ENCODE results near the gene SRPK2.
"Not testable (repeated sequence)": the region's sequence is repeated elsewhere in the genome, so short reads cannot be mapped to it uniquely, and the experiment has no call there.

Gene SRPK2

DNA sequence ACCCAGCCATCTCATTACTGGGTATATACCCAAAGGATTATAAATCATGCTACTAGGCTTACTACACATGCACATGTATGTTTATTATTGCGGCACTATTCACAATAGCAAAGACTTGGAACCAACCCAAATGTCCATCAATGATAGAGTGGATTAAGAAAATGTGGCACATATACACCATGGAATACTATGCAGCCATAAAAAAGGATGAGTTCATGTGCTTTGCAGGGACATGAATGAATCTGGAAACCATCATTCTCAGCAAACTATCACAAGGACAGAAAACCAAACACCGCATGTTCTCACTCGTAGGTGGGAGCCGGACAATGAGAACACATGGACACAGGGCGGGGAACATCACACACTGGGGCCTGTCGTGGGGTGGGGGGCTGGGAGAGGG, 25.1 kb downstream of the SRPK2 start:
- H2BK15ac ChIP-seq (ENCODE audit: low read length); H3K79me1 ChIP-seq (ENCODE audit: low read depth, low read length); H3K4me1 ChIP-seq (ENCODE audit: control insufficient read depth in 2 of 2, insufficient read depth in 1 of 2, low read depth in 1 of 2, low read length in 2 of 2); H3K14ac ChIP-seq (ENCODE audit: low read length); H2BK5ac ChIP-seq (ENCODE audit: low read length); H2BK120ac ChIP-seq (ENCODE audit: low read depth, low read length); H4K91ac ChIP-seq (ENCODE audit: low read depth, low read length, poor library complexity); H3K23ac ChIP-seq (ENCODE audit: low read depth, low read length, poor library complexity); H3K4me3 ChIP-seq (ENCODE audit: low read length in 2 of 2); H2AFZ ChIP-seq (ENCODE audit: low read length); DNase-seq (ENCODE audit: low spot score); H3K4ac ChIP-seq (ENCODE audit: low read length); H3K9me3 ChIP-seq (replicated peaks in 1 of 2; ENCODE audit: control insufficient read depth in 2 of 2, insufficient read depth in 1 of 2, low read depth in 1 of 2, low read length in 2 of 2); H2AK5ac ChIP-seq (ENCODE audit: low read depth, low read length); H3K36me3 ChIP-seq (replicated peaks in 1 of 2; ENCODE audit: control insufficient read depth in 2 of 2, insufficient read depth in 2 of 2, low read length in 2 of 2); H3K4me2 ChIP-seq (ENCODE audit: insufficient read depth, low read length, poor library complexity, severe bottlenecking); H3K27ac ChIP-seq (replicated peaks; ENCODE audit: low read length); H3K27me3 ChIP-seq (ENCODE audit: control insufficient read depth in 3 of 3, insufficient read depth in 3 of 3, low read depth in 1 of 3, low read length in 3 of 3); H2BK12ac ChIP-seq (ENCODE audit: low read length); H3K18ac ChIP-seq (ENCODE audit: low read length); H3K9ac ChIP-seq (ENCODE audit: low read depth, low read length, poor library complexity); H4K8ac ChIP-seq (ENCODE audit: low read depth, low read length): not testable (repeated sequence)
- WGBS, 2 donors (ENCODE audit: extremely low coverage in 2 of 2, insufficient read length in 2 of 2, insufficient replicate concordance in 1 of 2) = no CpG with 5 or more reads among the region's 6 CpGs

GRCh38 chr7:105362685-105363084, 26.0 kb downstream of the SRPK2 start:
- not testable (repeated sequence) for H3K9me3 ChIP-seq (replicated peaks in 1 of 2; ENCODE audit: control insufficient read depth in 2 of 2, insufficient read depth in 1 of 2, low read depth in 1 of 2, low read length in 2 of 2); H2BK12ac ChIP-seq (ENCODE audit: low read length); H3K4me2 ChIP-seq (ENCODE audit: insufficient read depth, low read length, poor library complexity, severe bottlenecking); H4K8ac ChIP-seq (ENCODE audit: low read depth, low read length); H3K79me1 ChIP-seq (ENCODE audit: low read depth, low read length); H2AK5ac ChIP-seq (ENCODE audit: low read depth, low read length); H2AFZ ChIP-seq (ENCODE audit: low read length); H2BK5ac ChIP-seq (ENCODE audit: low read length); H3K36me3 ChIP-seq (replicated peaks in 1 of 2; ENCODE audit: control insufficient read depth in 2 of 2, insufficient read depth in 2 of 2, low read length in 2 of 2); H3K4me3 ChIP-seq (ENCODE audit: low read length in 2 of 2); H3K14ac ChIP-seq (ENCODE audit: low read length); H3K18ac ChIP-seq (ENCODE audit: low read length); H4K91ac ChIP-seq (ENCODE audit: low read depth, low read length, poor library complexity); H3K4ac ChIP-seq (ENCODE audit: low read length); H3K4me1 ChIP-seq (ENCODE audit: control insufficient read depth in 2 of 2, insufficient read depth in 1 of 2, low read depth in 1 of 2, low read length in 2 of 2); H3K27me3 ChIP-seq (ENCODE audit: control insufficient read depth in 3 of 3, insufficient read depth in 3 of 3, low read depth in 1 of 3, low read length in 3 of 3); H2BK120ac ChIP-seq (ENCODE audit: low read depth, low read length); H3K27ac ChIP-seq (replicated peaks; ENCODE audit: low read length); H3K23ac ChIP-seq (ENCODE audit: low read depth, low read length, poor library complexity); H2BK15ac ChIP-seq (ENCODE audit: low read length); H3K9ac ChIP-seq (ENCODE audit: low read depth, low read length, poor library complexity); DNase-seq (ENCODE audit: low spot score)
- no CpG with 5 or more reads among the region's 5 CpGs for WGBS, 2 donors (ENCODE audit: extremely low coverage in 2 of 2, insufficient read length in 2 of 2, insufficient replicate concordance in 1 of 2)

- H3K36me3 ChIP-seq (replicated peaks in 1 of 2; ENCODE audit: control insufficient read depth in 2 of 2, insufficient read depth in 2 of 2, low read length in 2 of 2); H3K9ac ChIP-seq (ENCODE audit: low read depth, low read length, poor library complexity): not testable (repeated sequence)
These were observed 26.7 kb downstream of the SRPK2 start for GRCh38 chr7:105361995-105362394.

GRCh38 chr7:105360149-105360548, 28.6 kb downstream of the SRPK2 start:
- WGBS, 2 donors (ENCODE audit: extremely low coverage in 2 of 2, insufficient read length in 2 of 2, insufficient replicate concordance in 1 of 2) = no CpG with 5 or more reads among the region's 2 CpGs
- H3K9me3 ChIP-seq (replicated peaks in 1 of 2; ENCODE audit: control insufficient read depth in 2 of 2, insufficient read depth in 1 of 2, low read depth in 1 of 2, low read length in 2 of 2); H3K4me1 ChIP-seq (ENCODE audit: control insufficient read depth in 2 of 2, insufficient read depth in 1 of 2, low read depth in 1 of 2, low read length in 2 of 2): not testable (repeated sequence)

More at GRCh38 chr7:105361995-105362394, 26.7 kb downstream of the SRPK2 start:
- not testable (repeated sequence) for H3K27me3 ChIP-seq (ENCODE audit: control insufficient read depth in 3 of 3, insufficient read depth in 3 of 3, low read depth in 1 of 3, low read length in 3 of 3); H2BK15ac ChIP-seq (ENCODE audit: low read length); H2AFZ ChIP-seq (ENCODE audit: low read length); H3K79me1 ChIP-seq (ENCODE audit: low read depth, low read length); H4K8ac ChIP-seq (ENCODE audit: low read depth, low read length); H3K18ac ChIP-seq (ENCODE audit: low read length); H4K91ac ChIP-seq (ENCODE audit: low read depth, low read length, poor library complexity); H3K4ac ChIP-seq (ENCODE audit: low read length); H3K9me3 ChIP-seq (replicated peaks in 1 of 2; ENCODE audit: control insufficient read depth in 2 of 2, insufficient read depth in 1 of 2, low read depth in 1 of 2, low read length in 2 of 2); DNase-seq (ENCODE audit: low spot score); H3K23ac ChIP-seq (ENCODE audit: low read depth, low read length, poor library complexity); H2AK5ac ChIP-seq (ENCODE audit: low read depth, low read length); H3K4me1 ChIP-seq (ENCODE audit: control insufficient read depth in 2 of 2, insufficient read depth in 1 of 2, low read depth in 1 of 2, low read length in 2 of 2); H3K4me2 ChIP-seq (ENCODE audit: insufficient read depth, low read length, poor library complexity, severe bottlenecking); H2BK5ac ChIP-seq (ENCODE audit: low read length); H3K14ac ChIP-seq (ENCODE audit: low read length); H3K4me3 ChIP-seq (ENCODE audit: low read length in 2 of 2); H2BK120ac ChIP-seq (ENCODE audit: low read depth, low read length); H2BK12ac ChIP-seq (ENCODE audit: low read length); H3K27ac ChIP-seq (replicated peaks; ENCODE audit: low read length)
- WGBS, 2 donors (ENCODE audit: extremely low coverage in 2 of 2, insufficient read length in 2 of 2, insufficient replicate concordance in 1 of 2) = no CpG with 5 or more reads among the region's 8 CpGs

More at GRCh38 chr7:105360149-105360548, 28.6 kb downstream of the SRPK2 start:
- not testable (repeated sequence) for H3K79me1 ChIP-seq (ENCODE audit: low read depth, low read length); H2BK15ac ChIP-seq (ENCODE audit: low read length); H2BK5ac ChIP-seq (ENCODE audit: low read length); H4K8ac ChIP-seq (ENCODE audit: low read depth, low read length); H3K4me3 ChIP-seq (ENCODE audit: low read length in 2 of 2); H3K23ac ChIP-seq (ENCODE audit: low read depth, low read length, poor library complexity); H2AFZ ChIP-seq (ENCODE audit: low read length); H3K27ac ChIP-seq (replicated peaks; ENCODE audit: low read length); H3K36me3 ChIP-seq (replicated peaks in 1 of 2; ENCODE audit: control insufficient read depth in 2 of 2, insufficient read depth in 2 of 2, low read length in 2 of 2); H3K4ac ChIP-seq (ENCODE audit: low read length); H3K4me2 ChIP-seq (ENCODE audit: insufficient read depth, low read length, poor library complexity, severe bottlenecking); H3K18ac ChIP-seq (ENCODE audit: low read length); H3K27me3 ChIP-seq (ENCODE audit: control insufficient read depth in 3 of 3, insufficient read depth in 3 of 3, low read depth in 1 of 3, low read length in 3 of 3); DNase-seq (ENCODE audit: low spot score); H3K9ac ChIP-seq (ENCODE audit: low read depth, low read length, poor library complexity); H2AK5ac ChIP-seq (ENCODE audit: low read depth, low read length); H3K14ac ChIP-seq (ENCODE audit: low read length); H2BK120ac ChIP-seq (ENCODE audit: low read depth, low read length); H2BK12ac ChIP-seq (ENCODE audit: low read length); H4K91ac ChIP-seq (ENCODE audit: low read depth, low read length, poor library complexity)

Measured in neuronal stem cell (in vitro differentiated cells).